GM23248 (cell line): Measurements from ENCODE around the gene GRM6. TPM values are rescaled to one million over a fixed set of nuclear protein-coding genes. Genes with fewer than 3 reads are reported as not detected.

Source experiments
- DNase-seq: peaks from one replicate; pipeline ENCODE4 v3.0.0-alpha.2; 2015
- H2AFZ ChIP-seq: fragments of 200-600 bp; sonication (generic); 2 replicates; pipeline ENCODE4 v1.6.1; 2016; ENCODE audit warnings: antibody characterized with exemption
- H3F3A ChIP-seq: fragments of 200-600 bp; sonication (generic); 2 replicates; pipeline ENCODE4 v1.6.1; 2016; ENCODE audit warnings: mild to moderate bottlenecking, antibody characterized with exemption, mixed run types; ENCODE audit not compliant: insufficient read depth
- H3K27ac ChIP-seq: fragments of 200-600 bp; sonication (generic); 2 replicates; pipeline ENCODE4 v1.5.1; 2016; ENCODE audit warnings: mild to moderate bottlenecking
- H3K27me3 ChIP-seq: fragments of 200-600 bp; sonication (generic); replicated peaks from 2 replicates; pipeline ENCODE4 v1.6.1; 2016; ENCODE audit warnings: mild to moderate bottlenecking; ENCODE audit not compliant: insufficient read depth
- H3K36me3 ChIP-seq: fragments of 200-600 bp; sonication (generic); 2 replicates; pipeline ENCODE4 v1.6.1; 2016; ENCODE audit warnings: low read depth, mild to moderate bottlenecking
- H3K4me1 ChIP-seq: fragments of 200-600 bp; sonication (generic); 2 replicates; pipeline ENCODE4 v1.6.1; 2016; ENCODE audit warnings: mild to moderate bottlenecking; ENCODE audit not compliant: insufficient read depth
- H3K4me2 ChIP-seq: fragments of 200-600 bp; sonication (generic); one replicate; pipeline ENCODE4 v1.6.1; 2016; ENCODE audit warnings: mild to moderate bottlenecking; ENCODE audit not compliant: unreplicated experiment
- H3K4me3 ChIP-seq: fragments of 200-600 bp; sonication (generic); 2 replicates; pipeline ENCODE4 v1.5.1; 2016; ENCODE audit warnings: mild to moderate bottlenecking
- H3K79me2 ChIP-seq: fragments of 200-600 bp; sonication (generic); 2 replicates; pipeline ENCODE4 v1.6.1; 2016; ENCODE audit warnings: mild to moderate bottlenecking; ENCODE audit not compliant: insufficient read depth
- H3K9ac ChIP-seq: fragments of 200-600 bp; sonication (generic); 2 replicates; pipeline ENCODE4 v1.6.1; 2016; ENCODE audit warnings: mild to moderate bottlenecking
- H3K9me2 ChIP-seq: fragments of 200-600 bp; sonication (generic); 2 replicates; pipeline ENCODE4 v1.6.1; 2016; ENCODE audit warnings: mixed run types, mild to moderate bottlenecking, moderate library complexity; ENCODE audit not compliant: insufficient read depth
- H3K9me3 ChIP-seq: fragments of 200-600 bp; sonication (generic); one replicate; pipeline ENCODE4 v1.6.1; 2017; ENCODE audit warnings: low read depth
- H4K20me1 ChIP-seq: fragments of 200-600 bp; sonication (generic); 2 replicates; pipeline ENCODE4 v1.6.0; 2016; ENCODE audit not compliant: insufficient read depth
- EZH2 ChIP-seq: fragments of 200-600 bp; sonication (generic); IDR thresholded peaks from 2 replicates; pipeline ENCODE4 v1.6.1; 2018; ENCODE audit warnings: antibody characterized with exemption, mild to moderate bottlenecking; ENCODE audit not compliant: insufficient read depth, poor library complexity, severe bottlenecking
- EZH2phosphoT487 ChIP-seq: fragments of 200-600 bp; sonication (generic); IDR thresholded peaks from 2 replicates; pipeline ENCODE4 v1.6.1; 2018; ENCODE audit warnings: antibody characterized with exemption, moderate library complexity, mild to moderate bottlenecking, low read depth; ENCODE audit not compliant: insufficient read depth
- WGBS, 2 experiments: methylation state at CpG; one replicate each; pipeline ENCODE4 v1.1.6; 2015 to 2017; ENCODE audit warnings: low lambda C conversion rate in 2 of 2, low coverage in 1 of 2; ENCODE audit errors: missing lambda C conversion rate in 2 of 2; 5-methylcytosine and 5-hydroxymethylcytosine counted together
- in situ Hi-C: fragments of 300-500 bp; cut with MboI; formaldehyde crosslinking; loops from 2 replicates; pipeline ENCODE4 v1.15.0; 2020
- polyA plus RNA-seq: library from polyadenylated mRNA; unstranded; fragments of >200 nt; fragmentation: Nextera tagmentation; extraction: Ambion mirVana; gene quantifications from 2 replicates; pipeline ENCODE4 v1.2.1, GENCODE V29; 2016
- total RNA-seq: library from RNA; depleted of rRNA; stranded (reverse); fragments of >200 nt; shearing (Covaris generic); gene quantifications from 2 replicates; pipeline ENCODE4 v1.2.3, GENCODE V29; 2014

GRM6 gene
- total and polyA plus RNA-seq, 2 experiments from 2014 or later = 0.04 TPM; not detected in 1

- no peak for TF ChIP-seq EZH2phosphoT487
- no peak for TF ChIP-seq EZH2
- no peak overlapping the region for H3K27ac ChIP-seq
- no peaks in the 10 kb centered on the region for H3F3A ChIP-seq
- no peaks in the 10 kb centered on the region for H3K36me3 ChIP-seq
- DNase-seq = no peak
- no peaks in the 10 kb centered on the region for H3K4me1 ChIP-seq
- no peak overlapping the region for H3K4me2 ChIP-seq
- no peaks in the 10 kb centered on the region for H3K27me3 ChIP-seq
- H3K9ac ChIP-seq = no peak overlapping the region
- H2AFZ ChIP-seq = no peak overlapping the region
- 74 to 76% methylated on average over 15 of the region's 15 CpGs for WGBS, 2 experiments
- peaks cover 4% of the 10 kb centered on the region for H3K9me3 ChIP-seq
- in situ Hi-C loops = no loop called here
- H3K79me2 ChIP-seq = no peaks in the 10 kb centered on the region
- H3K9me2 ChIP-seq = no peaks in the 10 kb centered on the region
- H3K4me3 ChIP-seq = no peak overlapping the region
- H4K20me1 ChIP-seq = no peaks in the 10 kb centered on the region
Measured at GRCh38 chr5:178981381-178981780, 13.7 kb downstream of the GRM6 start.

- Histone ChIP-seq H2AFZ (no peak overlapping the region), H3K27ac (no peak overlapping the region), H3K4me3 (no peak overlapping the region), H3K27me3 (no peaks in the 10 kb centered on the region), H3K9me3 (no peaks in the 10 kb centered on the region), H3K9me2 (no peaks in the 10 kb centered on the region), H3K36me3 (peaks cover 34% of the 10 kb centered on the region), H3K79me2 (no peaks in the 10 kb centered on the region), H4K20me1 (no peaks in the 10 kb centered on the region), H3K4me1 (no peaks in the 10 kb centered on the region), H3K4me2 (no peak overlapping the region), H3K9ac (no peak overlapping the region), H3F3A (no peaks in the 10 kb centered on the region; the same call in 1 of the 2 replicates)
- TF ChIP-seq EZH2 (no peak), EZH2phosphoT487 (no peak)
- WGBS, 2 experiments = 89 to 90% methylated on average over 5 of the region's 5 CpGs
- DNase-seq = no peak
- in situ Hi-C loops = no loop called here
Measured at GRCh38 chr5:178965465-178966055, 29.6 kb downstream of the GRM6 start.

- in situ Hi-C loops = no loop called here
- peak overlapping the region; percentile 74 for H3K9ac ChIP-seq
- TF ChIP-seq EZH2phosphoT487 (no peak), EZH2 (no peak)
- no peaks in the 10 kb centered on the region for H4K20me1 ChIP-seq
- H3K4me1 ChIP-seq = no peaks in the 10 kb centered on the region
- H3K27me3 ChIP-seq = no peaks in the 10 kb centered on the region
- peak; percentile 54 for DNase-seq
- peak overlapping the region; percentile 58 for H3K27ac ChIP-seq
- no peaks in the 10 kb centered on the region for H3K36me3 ChIP-seq
- H3K4me3 ChIP-seq = peak overlapping the region; percentile 76
- WGBS, 2 experiments = 4 to 6% methylated on average over 18 to 22 of the region's 23 CpGs
- H2AFZ ChIP-seq = peak overlapping the region; percentile 85
- no peaks in the 10 kb centered on the region for H3K79me2 ChIP-seq
- no peaks in the 10 kb centered on the region for H3K9me2 ChIP-seq
- H3K4me2 ChIP-seq = peak overlapping the region; percentile 74
- H3K9me3 ChIP-seq = no peaks in the 10 kb centered on the region
- no peaks in the 10 kb centered on the region for H3F3A ChIP-seq
Measured at GRCh38 chr5:178941361-178941760, 53.8 kb downstream of the GRM6 start.

- peaks cover 3% of the 10 kb centered on the region for H3K9me3 ChIP-seq
- no peaks in the 10 kb centered on the region for H3F3A ChIP-seq
- H3K4me2 ChIP-seq = peak within 1 kb of the TSS; percentile 74
- H3K79me2 ChIP-seq = no peaks in the 10 kb centered on the region
- DNase-seq = peak; percentile 94
- in situ Hi-C loops = no loop called here
- 2 to 3% methylated on average over 66 to 68 of the region's 69 CpGs for WGBS, 2 experiments
- TF ChIP-seq EZH2 = no peak
- TF ChIP-seq EZH2phosphoT487 = no peak
- peak within 1 kb of the TSS; percentile 58 for H3K27ac ChIP-seq
- no peaks in the 10 kb centered on the region for H3K27me3 ChIP-seq
- peak within 1 kb of the TSS; percentile 74 for H3K9ac ChIP-seq
- no peaks in the 10 kb centered on the region for H4K20me1 ChIP-seq
- no peaks in the 10 kb centered on the region for H3K4me1 ChIP-seq
- H2AFZ ChIP-seq = peak within 1 kb of the TSS; percentile 85
- peak within 1 kb of the TSS; percentile 76 for H3K4me3 ChIP-seq
- no peaks in the 10 kb centered on the region for H3K9me2 ChIP-seq
- no peaks in the 10 kb centered on the region for H3K36me3 ChIP-seq
Measured at GRCh38 chr5:178940569-178941360, 54.4 kb downstream of the GRM6 start, which contains the start of gene ZNF454. TSS of gene ZNF454 (plus strand) at chr5:178941198. CDS start at chr5:178942792, 1,594 bp downstream.
